Muscle of back (tissue), 13 donors: ENCODE data around the gene FHL5. TPM values are rescaled to one million over a fixed set of nuclear protein-coding genes. Genes with fewer than 3 reads are reported as not detected.
A peak's percentile ranks its signal among the peaks of the same experiment; 100 is the strongest.
"Not testable (repeated sequence)": the region's sequence is repeated elsewhere in the genome, so short reads cannot be mapped to it uniquely, and the experiment has no call there.

Experiments
- DNase-seq, 3 donors: peaks; one replicate each; pipeline versions ENCODE4 v3.0.0 to v3.0.0-alpha.2; 2013
- long read RNA-seq, 9 donors: transcript quantifications; one replicate each; lab custom pipeline, GENCODE V29; 2026
- polyA plus RNA-seq, 10 donors: library from polyadenylated mRNA; unstranded; fragments of 120-200 nt; gene quantifications; one replicate each; pipeline ENCODE4 v1.2.1, GENCODE V29; 2013; ENCODE audit not compliant: insufficient read length in 10 of 10

FHL5 gene, protein sequence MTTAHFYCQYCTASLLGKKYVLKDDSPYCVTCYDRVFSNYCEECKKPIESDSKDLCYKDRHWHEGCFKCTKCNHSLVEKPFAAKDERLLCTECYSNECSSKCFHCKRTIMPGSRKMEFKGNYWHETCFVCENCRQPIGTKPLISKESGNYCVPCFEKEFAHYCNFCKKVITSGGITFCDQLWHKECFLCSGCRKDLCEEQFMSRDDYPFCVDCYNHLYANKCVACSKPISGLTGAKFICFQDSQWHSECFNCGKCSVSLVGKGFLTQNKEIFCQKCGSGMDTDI
- 1 to 10 TPM; 1.1 to 3.3 (median 1.9) TPM for polyA plus RNA-seq
- long read RNA-seq, donor 1 = 0 reads
- long read RNA-seq, donor 2 = 0 reads
- long read RNA-seq, donor 3 = 0 reads
- long read RNA-seq, donor 4 = 0 reads
- long read RNA-seq, donor 5 = 0 reads
- long read RNA-seq, donor 6 = 0 reads
- long read RNA-seq, donor 7 = 0 reads
- long read RNA-seq, donor 8 = 0 reads
- long read RNA-seq, donor 9 = 0 reads

DNA sequence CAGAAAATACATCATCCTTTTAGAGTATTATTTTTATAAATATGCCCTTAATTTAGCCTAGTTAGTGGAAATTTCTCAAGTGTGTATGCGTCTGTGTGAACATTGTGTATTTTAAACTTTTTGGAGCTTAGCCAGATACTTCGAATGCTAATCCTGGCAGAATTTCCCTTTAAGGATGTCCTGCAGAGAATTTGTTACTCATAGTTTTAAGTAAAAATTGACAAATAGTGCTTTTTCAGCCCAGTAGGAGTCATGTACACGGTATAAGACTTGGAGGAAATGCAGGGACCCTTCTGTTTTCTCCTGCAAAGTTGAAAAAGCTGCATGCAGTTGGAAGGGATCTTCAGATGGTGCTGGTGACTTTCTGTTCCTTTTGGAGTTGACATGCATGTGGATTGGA, at the start of gene FHL5:
Gene FHL5 (plus strand): TSS at position 243 of the 400 bp plus-strand sequence. CDS start 40,486 bp downstream, outside the sequence.
- peak in 1 of 3 donors; percentile 8 for DNase-seq

DNA sequence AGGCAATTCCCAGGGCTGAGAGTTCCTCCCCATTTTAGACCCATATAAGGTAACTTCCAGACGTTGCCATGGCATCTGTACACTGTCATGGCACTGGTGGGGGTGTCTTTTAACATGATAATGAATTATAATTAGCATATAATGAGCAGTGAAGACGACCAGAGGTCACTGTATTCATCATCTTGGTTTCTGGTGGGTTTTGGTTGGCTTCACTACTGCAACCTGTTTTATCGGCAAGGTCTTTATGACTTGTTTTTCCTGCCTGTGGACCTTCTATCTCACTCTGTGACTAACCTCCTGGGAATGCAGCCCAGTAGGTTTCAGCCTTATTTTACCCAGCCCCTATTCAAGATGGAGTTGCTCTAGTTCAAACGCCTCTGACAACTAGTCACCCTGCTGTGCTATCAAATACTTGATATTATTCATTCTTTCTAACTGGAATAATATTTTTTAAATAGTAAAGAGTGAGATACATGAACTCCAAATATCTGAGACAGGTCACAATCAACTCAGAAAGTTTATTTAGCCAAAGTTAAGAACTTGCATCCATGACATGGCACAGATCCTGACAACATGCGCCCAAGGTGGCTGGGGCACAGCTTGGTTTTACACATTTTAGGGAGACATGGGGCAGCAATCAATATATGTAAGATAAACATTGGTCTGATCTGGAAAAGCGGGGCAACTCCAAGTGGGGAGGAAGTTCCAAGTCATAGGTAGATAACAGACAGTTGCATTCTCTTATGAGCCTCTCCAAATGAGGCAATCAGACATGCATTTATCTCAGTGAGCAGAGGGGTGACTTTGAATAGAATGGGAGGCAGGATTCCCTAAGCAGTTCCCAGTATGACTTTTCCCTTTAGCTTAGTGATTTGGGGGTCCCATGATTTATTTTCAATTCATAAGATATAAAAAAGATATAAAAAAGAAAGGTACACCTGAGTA, 42.5 kb upstream of the FHL5 start:
- peak in 1 of 3 donors; percentile 1 for DNase-seq

DNA sequence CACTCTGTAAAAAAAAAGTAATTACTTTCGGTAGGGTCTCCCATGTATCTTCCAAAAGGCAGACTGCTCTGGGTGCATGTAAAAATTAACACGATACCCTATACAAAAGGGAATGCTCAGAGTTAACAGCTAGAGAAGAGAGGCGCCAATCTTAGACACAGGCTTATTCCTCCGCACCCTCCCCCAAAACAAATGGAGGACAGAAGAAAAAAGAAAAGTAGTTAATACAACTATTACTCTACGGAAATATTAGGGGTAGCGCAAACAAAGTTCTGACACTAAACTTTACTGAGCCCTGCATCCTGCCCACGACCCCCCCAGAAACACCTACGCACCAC, 41.7 kb upstream of the FHL5 start:
- no peak for DNase-seq

- peak; percentile 94 to 98 (median 95) for DNase-seq
These were observed 41.1 kb upstream of the FHL5 start, which contains the start of gene UFL1 for GRCh38 chr6:96521644-96522464. Gene UFL1 (plus strand): TSS chr6:96521806. CDS start chr6:96521874, 68 bp downstream.

DNA sequence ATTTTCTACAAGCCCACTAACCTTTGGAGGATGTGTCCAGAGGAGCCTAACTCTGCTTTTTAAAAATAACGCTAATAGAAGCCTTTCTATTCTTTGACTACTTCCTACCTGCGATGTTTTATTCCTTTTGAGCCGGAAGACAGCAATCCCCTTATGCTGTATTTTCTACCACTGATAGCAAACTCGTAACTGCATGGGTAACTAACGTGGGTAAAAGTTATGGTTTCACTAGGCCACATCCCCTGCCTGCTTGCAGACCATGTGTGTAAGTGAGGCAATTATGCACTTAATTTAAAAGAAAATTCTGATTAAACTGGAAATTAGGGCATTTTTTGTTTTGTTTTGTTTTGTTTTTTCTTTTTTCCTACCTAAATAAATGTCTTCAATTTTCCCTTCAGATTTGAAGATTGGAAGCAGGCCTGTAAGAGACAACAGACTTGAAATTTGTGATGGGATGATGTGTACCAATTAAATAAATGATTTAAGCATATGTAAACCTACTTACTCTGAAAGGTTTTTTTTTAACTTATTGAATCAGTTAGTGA, 40.4 kb upstream of the FHL5 start:
- DNase-seq = peak in 1 of 3 donors; percentile 23

GRCh38 chr6:96528193-96528592, 34.7 kb upstream of the FHL5 start:
- DNase-seq = no peak

DNA sequence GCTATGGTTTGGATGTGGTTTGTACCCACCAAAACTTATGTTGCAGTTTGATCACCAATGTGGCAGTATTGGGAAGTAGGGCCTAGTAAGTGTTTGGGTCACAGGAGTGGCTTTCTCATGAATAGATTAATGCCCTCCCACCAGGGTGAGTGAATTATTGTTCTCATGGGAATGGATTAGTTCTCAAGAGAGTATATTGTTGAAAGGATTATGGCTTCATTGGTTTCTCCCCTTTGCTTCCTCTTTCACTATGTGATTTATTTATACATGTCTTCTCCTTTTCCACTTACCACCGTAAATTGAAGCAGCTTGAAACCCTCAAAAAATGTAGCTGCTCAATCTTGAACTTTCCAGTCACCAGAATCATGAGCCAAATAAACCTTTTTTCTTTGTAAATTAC, 30.5 kb upstream of the FHL5 start:
- DNase-seq = no peak

GRCh38 chr6:96537726-96538125, 25.2 kb upstream of the FHL5 start:
- no peak for DNase-seq

- peak in 1 of 3 donors; percentile 15 for DNase-seq
These were observed 20.2 kb upstream of the FHL5 start for GRCh38 chr6:96542702-96543101.

DNA sequence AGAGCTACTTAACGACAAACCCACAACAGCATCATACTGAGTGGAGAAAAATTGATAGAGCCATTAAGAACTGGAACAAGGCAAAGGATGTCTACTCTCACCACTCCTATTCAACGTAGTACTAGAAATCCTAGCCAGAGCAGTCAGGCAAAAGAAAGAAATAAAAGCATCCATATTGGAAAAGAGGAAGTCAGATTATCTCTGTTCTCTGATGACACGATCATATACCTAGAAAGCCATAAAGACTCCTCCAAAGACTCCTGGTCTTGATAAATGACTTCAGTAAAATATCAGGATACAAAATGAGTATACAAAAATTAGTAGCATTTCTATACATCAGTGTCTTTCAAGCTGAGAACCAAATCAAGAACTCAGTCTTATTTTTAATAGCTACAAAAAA, 17.0 kb upstream of the FHL5 start:
- DNase-seq = no peak

GRCh38 chr6:96547654-96548053, 15.3 kb upstream of the FHL5 start:
- DNase-seq = no peak

DNA sequence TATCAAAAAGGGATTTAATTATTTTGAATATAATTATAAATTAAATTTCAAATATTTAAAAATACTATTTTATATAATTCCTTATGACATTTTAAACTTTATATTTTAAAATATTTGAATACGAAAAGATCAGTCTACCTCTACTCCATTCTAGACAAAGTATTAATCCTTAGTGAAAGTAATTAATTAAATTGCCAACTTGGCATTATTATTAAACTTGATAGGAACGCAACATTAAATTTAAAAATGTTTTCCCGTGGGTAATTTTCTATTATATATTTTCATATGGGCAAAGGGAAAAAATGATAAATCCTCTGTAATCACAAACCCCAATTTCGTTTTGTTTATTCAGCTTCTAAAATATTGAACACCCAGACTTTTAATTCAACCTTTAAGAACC, 8.4 kb upstream of the FHL5 start:
- DNase-seq = no peak

DNA sequence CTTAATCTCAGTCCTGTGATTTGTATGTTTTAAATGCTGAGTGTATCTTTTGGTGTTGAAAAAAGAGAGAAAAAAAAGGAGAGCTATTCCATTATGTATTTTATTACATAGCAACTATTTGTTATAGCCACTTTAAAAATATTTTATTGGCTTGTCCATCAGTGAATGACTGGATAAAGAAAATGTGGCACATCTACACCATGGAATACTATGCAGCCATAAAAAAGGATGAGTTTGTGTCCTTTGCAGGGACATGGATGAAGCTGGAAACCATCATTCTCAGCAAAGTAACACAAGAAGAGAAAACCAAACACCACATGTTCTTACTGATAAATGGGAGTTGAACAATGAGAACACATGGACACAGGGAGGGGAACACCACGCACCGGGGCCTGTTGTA, 3.2 kb upstream of the FHL5 start:
- not testable (repeated sequence) for DNase-seq

GRCh38 chr6:96563853-96564252, 925 bp downstream of the FHL5 start:
- DNase-seq = no peak

GRCh38 chr6:96570053-96570452, 7.1 kb downstream of the FHL5 start:
- no peak for DNase-seq

GRCh38 chr6:96571551-96571950, 8.6 kb downstream of the FHL5 start:
- no peak for DNase-seq

DNA sequence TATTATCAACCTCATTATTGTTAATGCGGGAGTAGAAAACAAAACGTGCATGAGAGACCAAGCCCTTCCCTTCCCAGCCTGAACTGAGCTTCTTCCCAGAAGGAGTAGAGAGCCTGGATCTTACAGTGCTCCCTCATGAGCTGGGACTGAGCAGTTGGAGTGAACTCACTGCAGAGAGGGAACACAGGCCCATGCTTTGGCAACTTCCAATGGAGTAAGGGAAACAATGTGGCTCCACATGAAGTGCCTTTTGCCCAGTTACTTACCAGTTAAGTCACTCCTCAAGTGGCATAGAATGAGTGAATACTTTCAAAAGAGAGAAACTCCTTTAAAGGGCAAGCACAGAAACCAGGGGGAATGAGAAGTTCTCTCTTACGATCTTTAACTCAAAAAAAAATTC, 12.4 kb downstream of the FHL5 start:
- DNase-seq = no peak

DNA sequence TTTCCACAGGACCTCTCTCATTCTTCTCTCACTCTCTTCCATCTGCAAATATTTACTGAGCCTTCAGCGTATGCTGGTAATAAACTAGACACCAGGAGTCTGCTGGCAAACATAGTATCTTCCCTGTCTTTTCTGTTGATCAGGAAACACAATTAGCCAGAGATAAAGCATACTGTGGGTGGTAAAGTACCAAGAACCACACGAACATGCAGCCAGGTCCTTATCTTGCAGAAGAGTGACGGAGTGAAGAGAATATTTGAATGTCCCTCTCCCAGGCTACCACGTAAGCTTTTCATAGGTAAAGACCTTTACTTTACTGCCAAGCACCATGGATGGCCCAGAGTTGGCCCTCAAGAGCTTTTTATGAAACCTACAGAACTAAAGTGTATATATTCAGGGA, 13.3 kb downstream of the FHL5 start:
- DNase-seq = no peak

DNA sequence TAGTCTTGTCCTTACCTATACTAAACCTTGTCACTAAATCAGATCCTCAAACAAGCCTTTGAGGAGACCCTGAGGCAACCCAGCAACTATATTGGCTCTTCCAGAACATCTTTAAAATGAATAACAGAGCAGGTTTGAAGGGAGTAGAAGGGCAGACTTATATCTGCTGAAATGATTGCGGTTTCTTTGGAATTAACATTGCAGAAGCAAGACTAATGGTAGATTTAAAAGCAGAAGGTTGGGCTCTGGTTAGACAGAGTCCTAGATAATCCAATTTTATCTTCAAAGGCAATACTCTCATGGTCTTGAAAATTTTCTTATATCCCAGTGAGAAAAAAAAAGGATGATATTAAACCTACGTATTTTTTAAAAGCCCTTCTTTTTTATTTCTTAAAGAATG, 19.1 kb downstream of the FHL5 start:
- DNase-seq = no peak

DNA sequence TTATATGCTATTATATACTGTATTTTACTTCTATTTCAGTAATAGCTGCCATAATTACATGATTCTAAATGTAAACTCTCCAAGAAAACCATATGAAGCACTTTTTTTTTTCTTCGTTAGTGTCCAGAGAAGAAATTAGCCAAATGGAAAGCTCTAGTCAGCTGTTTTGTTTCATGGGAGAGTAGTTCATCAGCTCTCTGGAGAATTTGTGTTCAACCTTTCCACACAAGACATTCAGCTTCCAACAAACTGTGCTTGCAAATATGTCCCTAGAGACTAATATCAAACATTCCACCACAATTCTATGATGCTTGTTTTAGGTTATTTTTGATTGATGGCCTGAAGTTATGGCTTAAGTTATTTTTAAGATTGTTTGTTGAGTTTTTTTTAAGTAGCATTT, 19.5 kb downstream of the FHL5 start:
- no peak for DNase-seq

GRCh38 chr6:96604420-96604819, 41.5 kb downstream of the FHL5 start:
- DNase-seq = no peak
